Left lobe of liver (tissue), 2 donors: ENCODE data around the gene SHH. TPM values are rescaled to one million over a fixed set of nuclear protein-coding genes. Genes with fewer than 3 reads are reported as not detected.
"Not testable (repeated sequence)": the region's sequence is repeated elsewhere in the genome, so short reads cannot be mapped to it uniquely, and the experiment has no call there.

Experiments used
- ATAC-seq: fragments of 200-7000 bp; cut with Tn5 transposase; one replicate; pipeline ENCODE4 v1.9.1; 2020; ENCODE audit warnings: mild to moderate bottlenecking, moderate library complexity
- DNase-seq: peaks from one replicate; pipeline ENCODE4 v3.0.0-alpha.2; 2020; ENCODE audit warnings: low spot score
- total RNA-seq: library from RNA; stranded (reverse); gene quantifications from one replicate; pipeline ENCODE4 v1.2.1, GENCODE V29; 2021
- donor health status: DM: no; HTN: no; CAD: no; lungs with moderate emphysema.
- donor health status: DM: no; HTN: yes; CAD: no.

The SHH gene
- total RNA-seq, 1 donor from 2014 or later: 17.1 TPM

GRCh38 chr7:155821851-155822250 is 9.6 kb upstream of the SHH start:
- ATAC-seq (no peak), DNase-seq (no peak)

GRCh38 chr7:155820788-155821187 is 8.5 kb upstream of the SHH start:
- DNase-seq (no peak), ATAC-seq (no peak)

GRCh38 chr7:155820246-155820645 is 8.0 kb upstream of the SHH start:
- ATAC-seq (no peak), DNase-seq (no peak)

- ATAC-seq (no peak), DNase-seq (no peak)
Observed at GRCh38 chr7:155819186-155819585, 6.9 kb upstream of the SHH start.

- no peak for DNase-seq
- no peak for ATAC-seq
Observed at GRCh38 chr7:155818820-155819168, 6.5 kb upstream of the SHH start.

- no peak for DNase-seq
- no peak for ATAC-seq
Observed at GRCh38 chr7:155818154-155818819, 6.0 kb upstream of the SHH start.

- not testable (repeated sequence) for ATAC-seq, DNase-seq
Observed at GRCh38 chr7:155817515-155817914, 5.3 kb upstream of the SHH start.

- no peak for ATAC-seq
- no peak for DNase-seq
Observed at GRCh38 chr7:155816996-155817395, 4.7 kb upstream of the SHH start.

- DNase-seq (no peak), ATAC-seq (no peak)
Observed at GRCh38 chr7:155816192-155816508, 3.9 kb upstream of the SHH start.

- DNase-seq (peak; percentile 79), ATAC-seq (peak; percentile 85)
Observed at GRCh38 chr7:155815332-155816191, 3.3 kb upstream of the SHH start.

- no peak for ATAC-seq
- DNase-seq: no peak
Observed at GRCh38 chr7:155814316-155815276, 2.3 kb upstream of the SHH start.

GRCh38 chr7:155813546-155814315 is 1.5 kb upstream of the SHH start:
- ATAC-seq (no peak), DNase-seq (no peak)

GRCh38 chr7:155813125-155813524 is 862 bp upstream of the SHH start:
- ATAC-seq (no peak), DNase-seq (peak; percentile 59)

GRCh38 chr7:155811560-155811894 is 736 bp downstream of the SHH start:
- DNase-seq (no peak), ATAC-seq (no peak)

GRCh38 chr7:155810770-155811559 is 1.3 kb downstream of the SHH start:
- DNase-seq (no peak), ATAC-seq (no peak)

- no peak for DNase-seq
- ATAC-seq: peak; percentile 23
Observed at GRCh38 chr7:155809947-155810769, 2.1 kb downstream of the SHH start.

GRCh38 chr7:155809332-155809946 is 2.8 kb downstream of the SHH start:
- ATAC-seq (peak; percentile 54), DNase-seq (no peak)

- DNase-seq (peak; percentile 86), ATAC-seq (peak; percentile 69)
Observed at GRCh38 chr7:155808549-155809331, 3.5 kb downstream of the SHH start.
